HL-60/S4 treated with phorbol 12-myristate 13-acetate at 8.2 ng/mL for 4 days and 3 days (cell line): ENCODE data around the gene JARID2.
"Not testable (repeated sequence)": the region's sequence is repeated elsewhere in the genome, so short reads cannot be mapped to it uniquely, and the experiment has no call there.

Experiments
- in situ Hi-C: fragments of 300-500 bp; cut with MboI; formaldehyde crosslinking; loops from 2 replicates; pipeline ENCODE4 v1.15.0; 2022; ENCODE audit warnings: low sequenced_read_pairs

JARID2 gene

DNA sequence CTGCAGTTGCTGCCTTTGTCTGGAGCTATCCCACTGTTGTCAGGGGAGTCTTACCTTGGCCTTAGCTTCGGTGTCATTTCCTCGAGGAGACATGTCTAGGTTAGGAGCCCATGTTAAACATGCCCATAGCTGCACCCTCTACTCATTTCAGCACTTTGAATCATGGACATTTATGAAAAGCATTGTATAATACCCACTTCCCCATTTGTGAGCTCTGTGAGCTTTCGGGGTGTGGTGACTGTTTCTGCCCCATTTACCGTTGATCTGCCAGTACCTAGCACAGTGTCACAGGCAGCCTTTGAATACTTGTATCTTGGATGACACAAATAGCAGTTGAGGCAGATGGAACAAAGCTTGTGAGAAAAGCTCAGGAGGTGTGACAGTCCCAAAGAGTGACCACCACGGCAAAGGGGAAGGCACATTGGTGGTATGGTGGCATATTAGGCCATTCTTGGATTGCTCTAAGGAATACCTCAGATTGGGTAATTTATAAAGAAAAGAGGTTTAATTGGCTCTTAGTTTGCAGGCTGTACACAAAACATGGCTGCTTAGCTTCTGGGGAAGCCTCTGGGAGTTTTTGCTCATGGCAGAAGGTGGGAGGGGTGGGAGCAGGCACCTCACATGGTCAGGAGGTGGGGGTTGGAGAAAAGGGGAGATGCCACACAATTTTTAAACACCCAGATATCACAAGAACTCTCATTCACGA lies 42.0 kb downstream of the JARID2 start:
- in situ Hi-C loops, result no loop called here

DNA sequence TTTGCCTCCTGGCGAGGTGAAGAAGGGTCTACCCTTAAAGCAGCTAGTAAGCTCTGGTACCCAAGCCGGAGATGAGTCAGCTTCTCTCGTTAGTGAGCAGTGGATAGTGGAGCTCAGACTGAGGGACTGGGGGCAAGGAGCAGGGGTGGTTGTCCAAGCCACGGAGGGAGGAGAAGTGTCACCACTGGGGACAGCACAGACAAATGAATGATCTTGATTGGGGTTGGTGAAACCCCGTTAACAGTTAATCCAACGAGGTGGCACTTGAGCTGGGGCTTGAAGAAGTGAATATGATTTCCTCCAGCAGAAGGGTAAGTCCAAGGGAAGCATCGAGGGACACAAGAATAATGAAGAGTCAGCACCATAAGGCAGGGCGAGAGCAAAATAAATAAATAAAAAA lies 43.0 kb downstream of the JARID2 start:
- in situ Hi-C loops, result no loop called here

DNA sequence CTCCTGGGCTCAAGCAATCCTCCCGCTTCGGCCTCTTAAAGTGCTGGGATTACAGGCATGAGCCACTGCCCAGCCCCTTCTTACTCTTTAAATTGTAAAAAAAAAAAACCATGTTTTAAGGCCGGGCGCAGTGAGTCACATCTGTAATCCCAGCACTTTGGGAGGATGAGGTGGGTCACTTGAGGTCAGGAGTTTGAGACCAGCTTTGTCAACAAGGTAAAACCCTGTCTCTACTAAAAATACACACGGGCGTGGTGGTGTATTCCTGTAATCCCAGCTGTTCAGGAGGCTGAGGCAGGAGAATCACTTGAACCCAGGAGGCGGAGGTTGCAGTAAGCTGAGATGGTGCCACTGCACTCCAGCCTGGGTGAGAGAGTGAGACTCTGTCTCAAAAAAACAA lies 43.6 kb downstream of the JARID2 start:
- in situ Hi-C loops, result not testable (repeated sequence)

DNA sequence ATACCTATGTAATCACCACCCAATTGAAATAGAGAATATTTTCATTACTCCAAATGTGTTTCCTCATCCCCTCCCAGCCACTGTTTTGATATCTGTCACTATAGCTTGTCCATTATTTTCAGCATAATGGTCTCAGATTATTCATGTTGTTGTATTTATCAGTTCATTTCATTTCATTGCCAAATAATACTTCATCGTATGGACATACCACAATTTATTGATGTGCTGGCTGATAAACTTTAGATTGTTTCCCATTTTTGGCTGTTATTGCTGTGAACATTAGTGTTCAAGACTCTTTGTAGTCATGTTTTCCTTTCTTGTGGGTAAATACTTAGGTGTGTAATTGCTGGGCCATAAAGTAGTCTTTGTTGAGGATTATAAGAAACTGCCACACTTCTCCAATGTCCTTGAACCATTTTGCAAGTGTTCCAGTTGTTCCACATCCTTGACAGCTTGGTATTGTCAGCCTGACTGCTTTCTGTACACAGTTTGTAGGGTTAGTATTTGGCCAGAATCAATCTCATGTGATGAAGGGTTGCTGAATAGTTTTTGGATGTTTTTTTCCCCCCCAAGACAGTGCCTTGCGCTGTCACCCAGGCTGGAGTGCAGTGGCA lies 44.3 kb downstream of the JARID2 start:
- in situ Hi-C loops, result no loop called here

DNA sequence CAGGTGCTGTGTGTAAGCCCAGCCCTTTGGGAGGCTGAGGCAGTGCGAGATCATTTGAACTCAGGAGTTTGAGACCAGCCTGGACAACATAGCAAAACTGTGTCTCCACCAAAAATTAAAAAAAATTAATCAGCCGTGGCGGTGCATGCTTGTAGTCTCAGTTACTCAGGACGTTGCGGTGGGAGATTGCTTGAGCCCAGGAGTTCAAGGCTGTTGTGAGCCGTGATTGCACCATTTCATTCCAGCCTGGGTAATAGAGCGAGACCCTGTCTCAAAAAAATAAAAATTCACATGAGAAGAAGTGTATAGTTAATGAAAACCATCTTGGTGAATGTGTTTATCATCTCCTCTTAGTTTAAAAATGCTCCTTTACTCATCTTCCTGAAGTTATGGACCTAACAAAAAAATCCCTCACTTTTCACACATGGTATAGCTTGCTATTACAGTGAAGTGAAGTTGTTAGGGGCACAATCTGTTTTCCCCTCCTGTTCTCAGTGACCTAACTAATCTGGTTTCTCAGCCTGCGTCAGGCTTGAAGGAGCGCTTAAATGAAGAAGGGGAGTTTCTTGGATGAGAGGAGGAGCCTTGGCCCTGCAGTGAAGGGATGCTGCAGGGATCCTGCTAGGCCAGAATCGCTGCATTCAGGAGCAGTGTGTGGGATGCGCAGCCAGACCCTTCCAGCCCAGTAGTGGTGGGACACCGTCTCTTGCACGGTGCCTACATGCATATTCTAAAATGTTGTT lies 45.3 kb downstream of the JARID2 start:
- in situ Hi-C loops, result no loop called here

DNA sequence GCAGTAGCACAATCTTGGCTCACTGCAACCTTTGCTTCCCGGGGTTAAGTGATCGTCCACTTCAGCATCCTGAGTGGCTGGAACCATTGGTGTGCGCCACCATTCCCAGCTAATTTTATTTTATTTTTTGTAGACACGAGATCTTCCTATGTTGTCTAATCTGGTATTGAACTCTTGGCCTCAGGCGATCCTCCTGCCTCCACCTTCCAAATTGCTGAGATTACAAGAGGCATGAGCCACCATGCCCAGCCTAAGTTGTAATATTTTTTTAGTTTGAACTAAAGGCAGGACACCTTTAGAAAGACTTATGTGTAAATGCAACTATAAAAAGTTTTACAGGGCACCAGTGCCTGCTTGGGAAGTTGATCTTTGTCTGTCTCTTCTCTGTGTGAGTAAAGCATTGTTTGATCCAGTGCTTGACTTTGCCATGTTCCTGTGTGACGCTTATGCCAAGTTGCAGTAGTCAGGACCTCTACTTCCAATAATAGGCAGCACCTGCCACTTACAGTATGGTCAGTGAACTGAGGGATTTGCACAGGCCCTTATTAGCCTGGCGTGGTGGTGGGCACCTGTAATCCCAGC lies 46.9 kb downstream of the JARID2 start:
- in situ Hi-C loops, result no loop called here

DNA sequence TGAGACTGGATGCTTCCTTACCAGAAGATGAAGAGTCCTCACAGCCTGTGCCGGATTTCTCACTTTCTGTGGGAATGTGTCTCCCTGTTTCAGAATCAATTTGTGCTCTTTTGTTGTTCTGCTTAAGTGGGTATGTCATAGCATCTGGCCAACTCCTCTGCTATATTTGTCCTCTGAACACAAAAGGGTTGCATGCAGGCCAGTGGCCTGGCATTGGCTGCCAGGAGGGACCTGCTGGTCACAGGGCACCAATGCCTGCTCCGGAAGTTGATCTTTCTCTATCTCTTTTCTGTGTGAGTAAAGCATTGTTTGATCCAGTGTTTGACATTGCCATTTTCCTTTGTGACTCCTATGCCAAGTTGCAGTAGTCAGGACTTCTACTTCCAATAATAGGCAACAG lies 47.8 kb downstream of the JARID2 start:
- in situ Hi-C loops, result no loop called here

DNA sequence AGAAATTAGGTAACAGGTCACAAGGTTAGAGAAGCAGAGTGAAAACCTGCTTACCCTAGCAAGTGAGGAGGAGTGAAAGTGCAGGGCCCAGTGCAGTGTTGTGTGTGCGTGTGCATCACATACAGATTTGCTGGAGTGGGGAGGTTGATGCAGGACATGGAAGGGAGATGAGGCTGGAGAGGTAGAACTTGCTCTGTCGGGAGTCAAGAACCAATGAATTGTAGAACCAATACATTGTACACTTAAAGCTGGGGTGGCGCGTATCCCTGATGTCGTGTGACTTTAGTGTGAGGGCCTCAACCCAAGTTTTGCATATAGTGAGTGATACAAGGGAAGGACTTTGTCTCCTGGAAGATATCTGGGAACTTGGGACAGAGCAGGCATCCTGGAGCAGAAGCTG lies 48.6 kb downstream of the JARID2 start:
- in situ Hi-C loops, result no loop called here

DNA sequence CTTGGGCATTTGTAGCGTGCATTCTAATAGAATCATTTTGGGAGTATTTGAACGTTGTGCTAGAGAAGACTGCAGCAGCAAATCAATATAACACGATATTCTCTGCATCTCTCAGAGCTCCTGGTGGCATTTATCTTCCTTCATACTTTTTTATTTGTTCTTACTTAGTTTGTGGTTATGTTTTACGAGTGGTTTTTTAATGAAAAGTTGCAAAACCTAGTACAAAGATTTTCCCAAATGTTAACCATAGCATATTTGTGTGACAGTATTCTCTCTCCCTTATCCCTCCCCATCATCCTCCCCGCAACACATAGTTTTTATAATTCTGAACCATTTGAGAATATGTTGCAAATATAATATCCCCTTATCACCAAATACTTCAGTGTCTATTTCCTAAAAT lies 50.4 kb downstream of the JARID2 start:
- in situ Hi-C loops, result no loop called here

DNA sequence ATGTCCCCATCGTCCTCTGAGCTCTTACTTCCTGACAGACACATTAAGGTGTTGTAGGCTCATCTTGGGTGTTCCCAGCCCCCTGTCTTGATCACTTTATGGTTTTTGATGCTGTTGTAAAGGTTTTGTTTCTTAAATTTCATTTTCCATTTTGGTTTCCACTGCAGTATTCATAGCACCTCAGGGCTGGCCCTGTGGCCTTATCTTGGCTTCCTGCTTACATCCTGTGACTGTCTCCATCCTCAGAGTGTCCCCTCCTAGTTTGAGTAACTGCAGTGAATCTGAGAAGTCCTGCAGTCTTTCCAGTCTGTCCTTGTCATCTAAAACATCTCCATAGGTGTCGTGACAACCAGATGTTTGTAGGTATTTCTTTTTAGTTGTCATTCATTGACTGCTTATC lies 50.9 kb downstream of the JARID2 start:
- in situ Hi-C loops, result no loop called here

DNA sequence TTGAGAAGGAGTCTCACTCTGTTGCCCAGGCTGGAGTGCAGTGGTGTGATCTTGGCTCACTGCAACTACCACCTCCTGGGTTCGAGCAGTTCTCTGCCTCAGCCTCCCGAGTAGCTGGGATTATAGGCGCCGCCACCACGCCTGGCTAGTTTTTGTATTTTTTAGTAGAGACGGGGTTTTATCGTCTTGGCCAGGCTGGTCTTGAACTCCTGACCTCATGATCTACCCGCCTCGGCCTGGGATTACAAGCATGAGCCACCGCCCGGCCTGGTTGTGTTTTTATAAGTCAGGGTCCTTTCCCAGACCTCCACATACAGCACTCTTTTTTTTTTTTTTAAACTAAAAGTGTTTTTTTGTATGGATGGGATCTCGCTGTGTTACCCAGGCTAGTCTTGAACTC lies 51.3 kb downstream of the JARID2 start:
- in situ Hi-C loops, result not testable (repeated sequence)

DNA sequence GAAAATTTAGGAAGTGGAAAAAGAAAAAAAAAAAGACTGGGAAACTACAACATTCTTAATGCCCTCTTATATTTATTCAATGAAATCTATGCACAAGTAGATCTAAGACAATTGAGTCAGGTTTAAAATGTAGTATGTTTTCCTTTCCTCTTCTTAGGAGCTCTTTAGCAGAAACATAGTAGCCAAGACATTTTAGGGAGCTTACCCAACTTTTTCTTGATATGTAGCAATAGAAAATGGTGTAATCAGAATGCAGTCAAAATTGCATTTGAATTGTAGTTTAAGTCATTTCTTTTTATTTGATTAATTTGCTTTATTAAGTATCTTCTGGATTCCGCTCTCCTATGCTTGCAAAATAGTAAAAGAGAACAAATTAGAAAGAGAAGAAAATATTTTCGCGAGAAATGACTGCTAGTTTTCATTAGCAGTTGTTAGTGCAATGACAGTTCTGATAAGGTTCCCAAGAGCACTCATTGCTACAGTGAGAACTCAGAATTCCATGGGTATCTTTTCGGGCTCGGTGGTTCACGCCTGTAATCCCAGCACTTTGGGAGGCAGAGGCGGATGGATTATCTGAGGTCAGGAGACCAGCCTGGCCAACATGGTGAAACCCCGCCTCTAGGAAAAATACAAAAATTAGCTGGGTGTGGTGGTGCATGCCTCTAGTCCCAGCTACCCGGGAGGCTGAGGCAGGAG lies 52.2 kb downstream of the JARID2 start:
- in situ Hi-C loops, result no loop called here

DNA sequence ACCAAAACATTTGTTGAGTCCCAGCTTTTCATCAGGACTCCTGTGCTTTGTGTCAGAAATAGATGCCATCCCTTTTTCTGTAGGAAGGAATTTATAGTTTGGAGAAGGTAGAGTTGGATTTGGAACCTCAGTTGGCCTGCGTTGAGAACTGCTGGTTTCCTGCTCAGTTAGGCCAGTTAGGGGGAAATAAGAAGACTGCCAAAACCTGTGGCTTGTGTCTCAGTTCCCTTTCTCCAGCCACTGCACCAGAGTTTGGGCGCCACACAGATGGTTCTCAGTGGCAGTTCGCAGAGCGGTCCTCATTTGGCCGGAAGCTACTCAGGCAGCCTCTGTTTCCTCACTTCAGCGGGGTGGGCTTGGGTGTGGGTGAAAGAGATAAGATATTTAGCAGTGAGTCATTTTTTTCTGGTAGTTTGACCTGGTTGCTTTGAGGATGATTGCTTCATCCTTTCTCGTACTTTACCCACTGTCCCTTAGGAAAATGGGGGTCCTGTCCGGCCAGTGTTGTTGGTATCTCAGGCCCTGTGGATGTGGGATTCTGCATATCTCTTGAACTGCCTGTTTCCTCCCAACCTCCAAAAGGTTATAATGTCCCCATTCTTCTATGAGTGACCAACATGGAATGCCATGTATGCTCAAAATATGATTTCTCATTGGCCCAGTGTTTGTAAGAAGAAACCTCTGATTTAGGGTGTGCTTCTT lies 53.7 kb downstream of the JARID2 start:
- in situ Hi-C loops, result no loop called here

DNA sequence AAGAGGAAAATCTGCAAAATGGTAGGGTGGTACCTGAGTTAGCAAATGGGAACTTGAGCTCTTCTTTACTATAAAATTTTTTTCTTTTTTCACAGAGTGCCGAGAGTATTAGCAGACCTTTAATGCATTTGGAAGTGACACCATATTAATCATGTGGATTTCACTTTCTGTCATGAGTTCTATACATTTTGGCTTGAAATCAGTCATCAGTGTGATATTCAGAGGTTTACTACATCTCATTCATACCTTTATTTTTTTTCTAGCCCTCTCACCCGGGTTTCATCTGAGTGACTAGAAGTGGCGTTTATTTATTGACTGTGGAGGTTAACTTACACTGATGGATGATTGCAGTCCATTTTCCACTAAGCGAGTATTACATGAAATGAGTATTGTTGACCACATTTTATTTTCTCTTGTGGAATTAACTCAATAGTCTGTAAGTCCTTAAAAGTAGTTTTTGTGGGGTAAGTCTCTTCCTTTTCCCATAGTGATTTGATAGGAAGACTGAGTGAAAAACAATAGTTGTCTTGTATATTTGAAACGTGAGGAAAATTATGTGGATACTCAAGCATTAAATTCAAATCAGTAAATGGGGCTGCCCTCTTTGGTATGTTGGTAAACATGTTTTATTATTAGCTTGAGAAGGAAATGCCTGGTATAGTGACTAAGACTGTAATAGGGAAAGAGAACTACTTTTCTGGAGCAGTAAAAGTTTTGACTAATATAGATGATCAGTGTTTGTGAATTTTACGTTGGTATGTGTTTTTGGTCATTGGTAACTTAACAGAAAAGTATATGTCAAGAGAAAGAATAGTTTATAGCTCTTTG lies 55.5 kb downstream of the JARID2 start:
- in situ Hi-C loops, result no loop called here

DNA sequence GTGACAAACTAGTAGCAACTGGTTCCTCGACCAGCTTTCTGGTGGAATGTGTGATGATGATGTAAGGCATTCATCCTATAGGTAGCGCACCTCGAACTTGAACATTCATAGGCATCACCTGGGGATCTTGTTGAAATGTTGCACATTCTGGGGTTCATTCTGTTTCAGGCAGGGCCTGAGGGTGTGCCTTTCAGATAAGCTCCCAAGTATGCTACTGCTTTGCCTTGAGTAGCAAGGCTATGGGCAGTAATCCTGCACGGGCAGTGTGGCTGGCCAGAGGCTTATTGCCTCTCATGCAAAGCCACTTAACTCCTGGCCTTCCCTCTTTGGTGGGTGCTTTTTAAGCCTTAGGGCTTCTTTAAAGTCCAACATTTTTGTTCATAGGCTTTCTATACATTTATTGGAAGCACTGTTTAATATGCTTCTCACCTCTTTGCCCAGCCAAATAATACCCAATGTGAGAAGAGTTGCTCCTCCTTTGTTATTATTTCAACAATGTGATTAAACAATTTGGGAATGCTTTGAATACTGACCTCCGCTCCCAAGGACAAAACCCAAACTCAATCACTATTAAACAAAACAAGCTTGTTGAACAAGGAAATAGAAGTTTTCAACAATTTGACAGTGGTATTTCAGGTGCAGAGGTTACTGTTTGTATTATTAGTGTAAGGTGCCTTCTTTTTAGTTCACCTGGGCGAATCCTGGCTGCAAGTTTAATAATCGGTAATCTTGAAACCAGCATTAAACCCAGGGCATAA lies 57.5 kb downstream of the JARID2 start:
- in situ Hi-C loops, result no loop called here

DNA sequence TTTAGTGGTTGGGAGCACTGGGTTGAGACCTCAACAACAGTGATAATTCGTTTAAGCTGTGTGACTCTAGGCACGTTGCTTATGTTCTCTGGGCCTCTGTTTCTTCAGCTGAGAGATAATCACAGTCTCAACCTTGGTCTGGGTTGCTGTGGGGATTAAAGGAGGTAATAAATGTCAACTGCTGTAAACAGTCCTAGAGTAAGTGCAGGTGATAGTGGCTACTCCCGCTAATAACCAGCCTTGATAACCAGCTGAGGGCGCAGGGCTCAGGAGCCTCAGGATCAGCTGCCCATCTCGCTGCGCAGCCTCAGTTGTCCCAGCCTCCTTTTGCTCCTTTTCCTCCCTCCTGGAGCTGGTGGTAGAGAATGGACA lies 58.0 kb downstream of the JARID2 start:
- in situ Hi-C loops, result no loop called here

DNA sequence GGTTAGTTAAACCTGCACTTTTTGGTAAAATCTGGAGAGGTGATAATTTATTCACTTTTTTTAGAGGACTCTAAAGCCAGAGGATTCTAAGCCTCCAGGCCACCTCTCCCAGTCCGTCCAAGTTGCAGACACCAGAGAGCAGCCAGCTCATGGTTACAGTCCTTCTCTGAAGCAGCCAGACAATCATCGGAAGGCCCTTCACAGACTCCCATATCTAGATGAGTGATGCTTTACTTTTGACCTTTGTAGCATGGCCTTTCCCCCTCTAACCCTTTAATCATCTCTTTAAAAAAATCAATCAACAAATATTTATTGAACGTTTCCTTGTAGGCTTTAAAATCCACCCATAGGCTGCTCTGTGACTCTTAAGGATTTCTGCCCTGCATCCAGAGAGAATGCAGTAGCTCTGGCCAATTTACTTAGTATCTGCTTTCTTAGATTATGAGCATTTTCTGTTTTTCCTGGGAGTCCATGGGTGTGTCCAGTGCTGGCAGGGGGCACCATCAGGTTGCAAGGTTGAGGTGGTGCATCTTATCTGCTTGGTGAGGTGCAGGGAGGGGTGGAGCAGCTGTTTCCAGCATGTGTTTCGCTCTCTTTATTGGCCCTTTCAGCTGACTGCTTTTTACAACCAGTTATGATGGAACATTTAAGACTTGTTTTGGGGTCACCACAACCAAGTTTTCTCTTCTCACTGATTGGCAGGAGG lies 58.6 kb downstream of the JARID2 start:
- in situ Hi-C loops, result no loop called here

DNA sequence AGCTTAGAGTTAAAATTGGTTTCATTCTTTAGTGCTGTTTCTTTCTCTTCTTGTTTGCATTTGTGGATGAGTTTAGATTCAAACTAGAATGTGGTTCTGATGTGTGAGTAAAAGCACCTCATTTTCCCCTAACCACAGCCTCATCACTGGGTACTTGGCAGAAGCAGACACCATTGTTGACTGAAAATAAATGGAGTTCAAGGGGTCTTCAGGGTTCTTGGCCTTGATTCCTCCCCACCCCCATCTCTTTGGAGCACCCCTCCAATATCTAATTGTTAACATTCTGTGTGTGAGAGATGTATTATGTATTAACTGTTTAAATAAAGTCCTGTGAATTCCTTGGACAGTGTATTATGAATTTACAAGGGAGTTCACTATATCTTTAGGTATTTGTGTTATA lies 59.6 kb downstream of the JARID2 start:
- in situ Hi-C loops, result no loop called here

DNA sequence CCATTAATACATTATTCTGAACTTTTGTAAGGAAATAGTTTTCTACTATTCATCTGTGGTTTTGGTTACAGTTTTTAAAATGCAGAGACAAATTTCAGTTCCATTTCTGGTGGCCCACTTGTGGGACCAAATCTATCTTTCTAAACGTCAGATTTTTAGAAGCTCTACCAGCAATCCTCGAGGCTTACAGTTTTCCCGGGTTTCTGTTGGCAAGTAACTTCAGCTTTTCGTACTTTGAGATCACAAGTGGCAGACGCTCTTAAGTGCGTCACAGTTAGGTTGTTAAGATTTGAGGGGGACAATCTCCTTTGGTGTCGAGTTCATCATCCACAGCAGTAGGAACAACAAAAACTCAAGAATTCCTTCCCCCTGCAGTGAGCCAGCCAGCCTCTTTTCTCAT lies 60.0 kb downstream of the JARID2 start:
- in situ Hi-C loops, result no loop called here
